ENCODE data around the gene EPHA10.
"Not testable (repeated sequence)": the region's sequence is repeated elsewhere in the genome, so short reads cannot be mapped to it uniquely, and the experiment has no call there.

Gene EPHA10

DNA sequence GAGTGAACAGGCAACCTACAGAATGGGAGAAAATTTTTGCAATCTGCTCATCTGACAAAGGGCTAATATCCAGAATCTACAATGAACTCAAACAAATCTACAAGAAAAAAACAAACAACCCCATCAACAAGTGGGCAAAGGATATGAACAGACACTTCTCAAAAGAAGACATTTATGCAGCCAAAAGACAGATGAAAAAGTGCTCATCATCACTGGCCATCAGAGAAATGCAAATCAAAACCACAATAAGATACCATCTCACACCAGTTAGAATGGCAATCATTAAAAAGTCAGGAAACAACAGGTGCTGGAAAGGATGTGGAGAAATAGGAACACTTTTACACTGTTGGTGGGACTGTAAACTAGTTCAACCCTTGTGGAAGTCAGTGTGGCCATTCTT is 6.5 kb upstream of the EPHA10 start:
- not testable (repeated sequence) for DNase-seq (ENCODE audit: low read depth, low spot score)

DNA sequence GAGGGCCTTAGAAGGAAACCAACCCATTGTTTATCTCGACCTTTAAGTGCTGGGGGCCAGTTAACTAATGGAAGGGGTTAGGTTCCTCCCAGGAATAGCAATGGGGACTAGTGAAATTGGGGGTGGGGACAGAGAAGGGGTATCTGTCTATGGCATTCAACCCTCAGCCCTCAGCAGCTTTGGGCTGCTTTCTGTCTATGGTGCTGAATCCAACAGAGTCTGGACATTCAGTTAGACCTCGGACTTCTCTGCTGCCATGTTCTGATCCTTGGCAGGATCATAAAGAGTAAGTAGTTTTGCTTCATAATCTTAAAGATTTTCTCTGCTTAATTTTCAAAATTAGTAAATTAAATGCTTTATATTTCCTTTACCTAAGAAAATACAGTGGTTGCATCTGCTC is 2.6 kb upstream of the EPHA10 start:
- no peak for DNase-seq (ENCODE audit: low read depth, low spot score)

DNA sequence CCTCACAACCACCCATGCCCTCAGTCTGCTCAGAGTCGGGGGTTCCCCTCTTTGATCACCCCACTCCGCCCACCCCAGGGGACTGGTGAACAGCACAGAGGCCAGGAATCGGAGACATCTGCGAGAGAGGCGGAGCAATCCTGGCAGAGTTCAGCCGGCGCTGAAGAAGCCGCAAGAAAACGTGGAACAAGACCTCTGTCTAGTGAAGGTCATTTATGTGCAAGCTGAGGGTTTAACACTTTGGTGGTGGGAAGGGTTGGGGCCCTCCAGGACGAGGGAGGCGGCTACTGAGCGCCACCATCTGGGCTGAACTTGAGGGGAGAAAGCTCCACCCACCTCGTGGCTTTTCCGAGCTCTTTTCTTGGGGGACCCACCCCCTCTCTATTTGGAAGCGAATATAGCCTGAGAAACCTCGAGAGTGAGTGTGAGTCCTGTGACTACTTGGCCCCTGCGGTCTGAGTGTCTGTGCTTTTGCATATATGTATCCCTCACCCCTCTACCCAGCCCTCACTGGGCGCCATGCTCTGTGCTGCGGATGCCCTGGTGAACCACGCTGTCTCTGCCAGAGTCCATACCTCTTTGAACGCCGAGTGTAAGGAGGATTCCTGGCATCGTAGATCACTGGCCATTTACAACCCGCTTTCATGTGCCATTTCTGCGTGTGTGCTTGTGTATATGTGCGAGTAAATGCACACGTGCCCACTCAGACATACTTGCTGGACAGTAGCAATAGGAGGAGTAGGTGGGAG is 1.2 kb upstream of the EPHA10 start:
- no peak for DNase-seq (ENCODE audit: low read depth, low spot score)

DNA sequence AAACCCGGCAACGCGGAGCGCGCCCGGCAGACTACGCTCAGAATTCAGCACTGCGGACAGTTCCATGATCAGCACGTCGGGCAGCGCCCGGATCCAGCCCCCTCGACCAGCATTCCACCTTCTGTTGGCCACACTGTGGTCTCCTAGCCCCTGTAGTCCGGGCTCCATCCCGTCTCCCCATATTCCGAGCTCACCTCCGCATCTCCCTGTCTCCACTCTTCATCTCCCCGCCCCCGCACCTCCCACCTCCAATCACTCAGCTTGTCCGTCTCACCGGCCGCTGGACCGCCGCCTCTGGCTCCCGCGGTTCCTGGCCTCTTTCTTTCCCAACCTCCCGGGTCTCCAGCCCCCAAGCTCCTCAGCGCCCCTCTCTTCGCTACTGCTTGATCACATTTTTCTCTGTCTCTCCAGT is 500 bp downstream of the EPHA10 start:
- no peak for DNase-seq (ENCODE audit: low read depth, low spot score)

- no peak for DNase-seq (ENCODE audit: low read depth, low spot score)
Observed at GRCh38 chr1:37763791-37764413, 1.0 kb downstream of the EPHA10 start.

DNA sequence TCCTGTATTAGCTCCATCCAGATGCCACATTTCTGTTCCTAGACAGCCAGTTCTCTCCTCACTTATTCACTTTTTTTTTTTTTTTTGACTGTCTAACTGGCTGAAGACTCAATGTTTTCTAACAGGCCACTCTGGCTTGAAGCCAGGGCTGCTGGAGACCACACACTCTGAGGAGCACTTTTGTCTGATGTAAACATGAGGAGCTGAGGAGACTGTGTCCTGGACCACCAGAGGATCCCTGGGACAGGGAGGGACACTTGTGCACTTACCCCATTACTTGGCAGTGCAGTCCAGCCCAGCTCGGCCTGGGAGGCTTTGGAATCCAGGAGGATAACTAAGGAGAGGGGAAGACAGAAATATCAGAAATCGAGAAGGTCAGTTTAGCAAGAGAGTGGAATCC is 2.4 kb downstream of the EPHA10 start:
- DNase-seq (ENCODE audit: low read depth, low spot score), result no peak

DNA sequence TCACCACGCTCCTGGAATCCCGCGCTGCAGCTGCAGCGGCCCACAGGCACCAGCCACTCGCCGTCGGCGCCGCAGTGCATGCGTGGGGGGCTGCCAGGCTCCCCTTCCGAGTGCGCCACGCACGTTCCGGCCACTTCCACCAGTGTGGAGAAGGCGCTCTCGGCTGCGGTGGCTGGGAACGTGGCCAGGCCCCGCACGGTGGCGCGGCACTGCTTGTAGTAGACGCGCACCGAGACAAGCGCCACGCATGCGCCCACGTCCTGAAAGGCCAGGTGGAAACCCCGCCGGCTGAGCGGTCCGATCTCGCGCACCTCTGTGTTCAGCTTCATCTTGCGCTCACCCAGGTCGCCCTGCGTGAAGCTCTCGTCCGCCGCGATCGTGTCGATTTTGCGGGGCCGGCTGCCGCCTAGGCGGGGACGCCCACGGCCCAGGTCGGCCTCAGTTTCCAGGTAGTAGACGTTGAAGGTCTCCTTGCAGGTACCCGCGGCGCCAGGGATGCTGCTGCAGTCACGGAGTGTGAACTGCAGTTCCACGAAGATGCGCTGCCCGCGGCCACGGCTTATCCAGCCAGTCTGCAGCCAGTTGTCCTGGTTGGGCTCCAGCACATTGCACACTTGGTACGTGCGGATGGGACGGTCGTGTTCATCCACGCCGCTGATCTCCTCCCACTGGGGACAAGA is 3.4 kb downstream of the EPHA10 start:
- DNase-seq (ENCODE audit: low read depth, low spot score), result no peak

DNA sequence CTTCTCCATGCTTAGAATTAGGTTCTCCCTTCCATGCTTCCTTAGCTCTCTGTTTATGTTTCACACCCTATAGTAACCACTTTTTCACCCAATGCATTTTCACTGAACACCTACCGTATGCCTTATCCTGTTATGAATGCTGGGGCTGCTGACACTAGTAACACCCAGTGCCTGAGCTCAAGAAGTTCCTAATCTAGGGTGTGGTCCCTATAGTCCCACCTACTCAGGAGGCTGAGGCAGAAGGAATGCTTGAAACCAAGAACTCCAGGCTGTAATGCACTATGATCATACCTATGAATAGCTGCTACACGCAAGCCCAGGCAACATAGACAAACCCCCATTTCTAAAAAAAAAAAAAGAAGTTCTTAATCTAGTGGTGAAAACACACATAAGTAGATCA is 5.5 kb downstream of the EPHA10 start:
- no peak for DNase-seq (ENCODE audit: low read depth, low spot score)

GRCh38 chr1:37755951-37756560 is 8.9 kb downstream of the EPHA10 start:
- no peak for DNase-seq (ENCODE audit: low read depth, low spot score)

DNA sequence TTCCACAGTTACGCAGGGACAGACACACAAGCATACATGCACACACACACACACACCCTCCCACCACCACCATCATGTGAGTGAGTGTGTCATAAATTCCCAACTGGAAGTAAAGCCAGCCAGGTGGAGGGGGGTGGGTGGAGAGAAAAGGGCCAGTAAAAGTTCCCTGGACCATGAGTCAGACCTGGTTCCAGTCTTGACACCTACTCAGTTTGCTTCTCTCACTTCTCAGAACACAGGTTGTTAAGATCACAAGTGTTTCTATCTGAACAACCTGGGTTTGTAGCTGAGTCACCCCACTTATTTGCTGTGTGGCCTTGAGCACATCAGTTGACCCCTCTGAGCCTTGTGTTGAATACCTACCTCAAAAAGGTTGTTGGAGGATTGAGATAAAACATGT is 9.6 kb downstream of the EPHA10 start:
- no peak for DNase-seq (ENCODE audit: low read depth, low spot score)

DNA sequence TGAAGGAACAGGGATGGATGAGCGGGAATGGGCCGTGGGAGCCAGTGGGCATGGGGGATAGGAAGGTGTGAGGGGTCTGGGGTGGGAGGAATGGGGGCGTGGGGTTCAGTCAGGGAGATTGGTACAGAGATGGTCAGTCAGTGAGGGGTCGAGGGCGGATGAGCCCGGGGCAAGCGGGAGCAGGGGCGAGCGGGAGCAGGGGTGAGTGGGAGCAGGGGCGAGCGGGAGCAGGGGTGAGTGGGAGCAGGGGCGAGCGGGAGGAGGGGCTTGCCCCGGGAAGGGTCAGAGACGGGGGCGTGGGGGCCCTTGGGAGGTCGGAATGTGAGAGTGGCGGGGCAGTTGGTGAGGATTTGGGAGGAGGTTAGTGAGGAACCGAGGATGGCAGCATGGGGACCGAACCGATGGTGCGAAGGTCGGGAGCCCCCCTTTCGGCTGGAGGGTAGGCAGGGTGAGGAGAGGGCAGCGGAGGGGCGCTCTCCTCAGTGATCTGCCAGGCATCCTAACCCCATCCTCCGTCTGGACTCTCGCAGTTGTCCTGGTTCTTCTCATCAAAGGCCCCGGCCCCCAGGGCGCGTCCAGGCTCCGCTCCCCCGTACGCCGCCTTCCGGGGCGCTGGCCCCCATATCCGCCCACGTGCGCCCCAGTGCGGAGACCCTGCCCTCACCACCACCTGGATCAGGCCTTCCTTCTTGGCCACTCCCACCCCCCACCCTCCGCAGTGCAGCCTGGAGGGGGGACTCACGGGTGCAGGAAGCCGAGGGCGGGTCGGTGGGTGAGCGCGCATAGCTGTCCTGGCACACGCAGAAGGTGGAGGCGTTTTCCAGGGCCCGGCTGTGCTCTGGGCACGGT is 11.2 kb downstream of the EPHA10 start:
- DNase-seq (ENCODE audit: low read depth, low spot score), result no peak

- no peak for DNase-seq (ENCODE audit: low read depth, low spot score)
Observed at GRCh38 chr1:37752583-37753471, 12.1 kb downstream of the EPHA10 start.

DNA sequence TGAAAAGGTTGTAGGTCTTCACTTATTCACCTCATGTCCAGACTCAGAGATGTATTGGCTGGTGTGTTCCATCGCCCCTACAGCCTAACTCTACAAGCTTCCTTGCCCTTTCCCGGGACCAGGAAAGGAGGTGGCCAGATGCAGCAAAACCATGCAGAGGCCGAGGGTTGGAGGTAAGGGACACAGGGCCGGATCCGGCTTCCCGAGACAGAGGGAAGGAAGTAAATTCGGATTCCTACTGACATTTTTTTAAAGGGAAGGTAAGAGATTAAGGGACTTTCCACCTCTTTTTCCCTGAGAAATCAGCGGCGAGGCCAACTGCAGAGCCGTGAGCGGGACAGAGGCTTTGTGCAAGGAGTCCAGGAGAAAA is 12.7 kb downstream of the EPHA10 start:
- DNase-seq (ENCODE audit: low read depth, low spot score), result no peak

- DNase-seq (ENCODE audit: low read depth, low spot score), result no peak
Observed at GRCh38 chr1:37748565-37748964, 16.4 kb downstream of the EPHA10 start.

DNA sequence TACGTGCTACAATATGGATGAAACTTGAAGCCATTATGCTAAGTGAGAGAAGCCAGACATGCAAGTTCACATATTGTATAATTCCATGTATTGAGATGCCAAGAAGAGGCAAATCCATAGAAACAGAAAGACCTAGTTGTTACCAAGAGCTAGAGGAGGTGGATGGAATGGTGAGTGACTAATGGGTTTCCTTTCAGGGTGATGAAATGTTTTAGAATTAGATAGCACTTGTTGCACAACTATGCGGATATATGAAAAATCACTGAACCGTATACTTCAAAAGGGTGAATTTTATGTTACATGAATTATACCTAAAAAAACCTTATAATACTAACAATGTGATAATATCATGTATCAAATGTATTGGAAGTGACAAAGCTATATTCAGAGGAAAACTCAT is 18.1 kb downstream of the EPHA10 start:
- DNase-seq (ENCODE audit: low read depth, low spot score), result no peak

GRCh38 chr1:37741662-37742061 is 23.3 kb downstream of the EPHA10 start:
- no peak for DNase-seq (ENCODE audit: low read depth, low spot score)

- DNase-seq (ENCODE audit: low read depth, low spot score), result no peak
Observed at GRCh38 chr1:37741130-37741529, 23.8 kb downstream of the EPHA10 start.

GRCh38 chr1:37739222-37739621 is 25.7 kb downstream of the EPHA10 start:
- no peak for DNase-seq (ENCODE audit: low read depth, low spot score)

- DNase-seq (ENCODE audit: low read depth, low spot score), result not testable (repeated sequence)
Observed at GRCh38 chr1:37738619-37739018, 26.3 kb downstream of the EPHA10 start.

DNA sequence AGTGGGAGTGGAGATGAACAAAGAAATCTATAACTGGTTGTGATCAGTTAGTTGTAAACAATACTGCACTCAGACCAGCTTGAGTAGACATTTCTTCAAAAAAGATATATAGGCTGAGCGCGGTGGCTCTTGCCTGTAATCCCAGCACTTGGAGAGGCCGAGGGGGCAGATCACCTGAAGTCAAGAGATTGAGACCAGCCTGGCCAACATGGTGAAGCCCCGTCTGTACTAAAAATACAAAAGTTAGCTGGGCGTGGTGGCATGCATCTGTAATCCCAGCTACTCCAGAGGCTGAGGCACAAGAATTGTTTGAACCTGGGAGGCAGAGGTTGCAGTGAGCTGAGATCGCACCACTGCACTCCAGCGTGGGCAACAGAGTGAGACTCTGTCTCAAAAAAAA is 26.9 kb downstream of the EPHA10 start:
- not testable (repeated sequence) for DNase-seq (ENCODE audit: low read depth, low spot score)

Data from activated CD4-positive, CD25-positive, alpha-beta regulatory T cell treated with anti-CD3 and anti-CD28 coated beads, Interleukin-2, amount 50 U/mL, for 16 hours (primary cell).